ACC112 (cell line): Measurements from ENCODE around the gene CEL.
"Not testable (repeated sequence)": the region's sequence is repeated elsewhere in the genome, so short reads cannot be mapped to it uniquely, and the experiment has no call there.

ENCODE experiments used
- H2AFZ ChIP-seq: fragments of 200-600 bp; sonication (generic); one replicate; pipeline ENCODE4 v1.6.0; 2017; ENCODE audit warnings: antibody characterized with exemption, low read length; ENCODE audit not compliant: unreplicated experiment
- H3K27ac ChIP-seq: fragments of 200-600 bp; sonication (generic); 2 replicates; pipeline ENCODE4 v1.5.1; 2014; ENCODE audit warnings: low read depth, mild to moderate bottlenecking, antibody characterized with exemption, low read length, moderate library complexity
- H3K27me3 ChIP-seq: fragments of 200-600 bp; sonication (generic); 2 replicates; pipeline ENCODE4 v1.6.1; 2014; ENCODE audit warnings: mild to moderate bottlenecking, antibody characterized with exemption, low read length, moderate library complexity, mixed read lengths; ENCODE audit not compliant: insufficient read depth
- H3K36me3 ChIP-seq: fragments of 200-600 bp; sonication (generic); 2 replicates; pipeline ENCODE4 v1.6.1; 2016; ENCODE audit warnings: mild to moderate bottlenecking, antibody characterized with exemption, low read length, moderate library complexity, mixed read lengths; ENCODE audit not compliant: insufficient read depth
- H3K4me1 ChIP-seq: fragments of 200-600 bp; sonication (generic); one replicate; pipeline ENCODE4 v1.6.1; 2016; ENCODE audit warnings: low read length, mixed read lengths; ENCODE audit not compliant: insufficient read depth, unreplicated experiment, control insufficient read depth
- H3K4me3 ChIP-seq: fragments of 200-600 bp; sonication (generic); 2 replicates; pipeline ENCODE4 v1.5.1; 2014; ENCODE audit warnings: mild to moderate bottlenecking, low read depth, low read length
- H3K79me2 ChIP-seq: fragments of 200-600 bp; sonication (generic); one replicate; pipeline ENCODE4 v1.6.0; 2016; ENCODE audit warnings: low read length; ENCODE audit not compliant: control insufficient read depth, unreplicated experiment, insufficient read depth

The CEL gene

DNA sequence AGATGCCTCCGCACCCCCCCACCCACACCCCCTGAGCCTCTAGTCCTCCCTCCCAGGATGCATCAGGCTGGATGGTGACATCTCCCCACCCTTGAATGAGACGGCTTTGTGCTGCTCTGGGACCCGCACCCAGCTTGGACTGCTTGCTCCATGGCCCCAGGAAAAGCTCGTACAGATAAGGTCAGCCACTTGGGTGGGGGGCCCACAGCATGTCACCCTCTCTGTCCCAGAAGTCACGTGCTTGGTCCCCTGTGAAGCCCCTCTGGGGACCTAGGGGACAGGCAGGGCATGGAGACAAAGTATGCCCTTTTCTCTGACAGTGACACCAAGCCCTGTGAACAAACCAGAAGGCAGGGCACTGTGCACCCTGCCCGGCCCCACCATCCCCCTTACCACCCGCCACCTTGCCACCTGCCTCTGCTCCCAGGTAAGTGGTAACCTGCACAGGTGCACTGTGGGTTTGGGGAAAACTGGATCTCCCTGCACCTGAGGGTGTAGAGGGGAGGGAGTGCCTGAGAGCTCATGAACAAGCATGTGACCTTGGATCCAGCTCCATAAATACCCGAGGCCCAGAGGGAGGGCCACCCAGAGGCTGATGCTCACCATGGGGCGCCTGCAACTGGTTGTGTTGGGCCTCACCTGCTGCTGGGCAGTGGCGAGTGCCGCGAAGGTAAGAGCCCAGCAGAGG, 20.3 kb downstream of the CEL start:
- H3K27me3 ChIP-seq, H3K27ac ChIP-seq, H3K36me3 ChIP-seq, H2AFZ ChIP-seq, H3K4me1 ChIP-seq, H3K79me2 ChIP-seq, H3K4me3 ChIP-seq: not testable (repeated sequence)

GRCh38 chr9:133083688-133084087, 21.9 kb downstream of the CEL start:
- H3K79me2 ChIP-seq, H3K27ac ChIP-seq, H3K4me1 ChIP-seq, H3K36me3 ChIP-seq, H3K4me3 ChIP-seq, H2AFZ ChIP-seq, H3K27me3 ChIP-seq: not testable (repeated sequence)

- not testable (repeated sequence) for H3K4me3 ChIP-seq
Observed at GRCh38 chr9:133086212-133086860, 24.6 kb downstream of the CEL start.

DNA sequence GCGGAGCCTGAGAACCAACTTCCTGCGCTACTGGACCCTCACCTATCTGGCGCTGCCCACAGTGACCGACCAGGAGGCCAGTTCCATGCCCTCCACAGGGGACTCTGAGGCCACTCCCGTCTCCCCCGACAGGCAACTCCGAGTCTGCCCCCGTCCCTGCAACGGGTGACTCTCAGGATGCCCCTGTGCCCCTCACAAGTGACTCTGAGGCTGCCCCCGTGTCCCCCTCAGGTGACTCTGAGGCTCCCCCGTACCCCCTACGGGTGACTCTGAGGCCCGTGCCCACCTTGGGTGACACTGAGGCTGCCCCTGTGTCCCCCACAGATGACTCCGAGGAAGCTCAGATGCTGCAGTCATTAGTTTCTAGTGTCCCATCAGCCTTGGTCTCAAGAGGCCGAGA, 25.1 kb downstream of the CEL start:
- Histone ChIP-seq H3K79me2 (no peaks in the 10 kb centered on the region), H3K27me3 (no peaks in the 10 kb centered on the region), H3K4me1 (no peaks in the 10 kb centered on the region), H3K36me3 (no peaks in the 10 kb centered on the region), H3K27ac (no peak overlapping the region), H3K4me3 (no peak overlapping the region), H2AFZ (no peak overlapping the region)

More at GRCh38 chr9:133086212-133086860, 24.6 kb downstream of the CEL start:
- not testable (repeated sequence) for H3K79me2 ChIP-seq, H3K36me3 ChIP-seq, H3K4me1 ChIP-seq, H3K27ac ChIP-seq, H3K27me3 ChIP-seq, H2AFZ ChIP-seq

DNA sequence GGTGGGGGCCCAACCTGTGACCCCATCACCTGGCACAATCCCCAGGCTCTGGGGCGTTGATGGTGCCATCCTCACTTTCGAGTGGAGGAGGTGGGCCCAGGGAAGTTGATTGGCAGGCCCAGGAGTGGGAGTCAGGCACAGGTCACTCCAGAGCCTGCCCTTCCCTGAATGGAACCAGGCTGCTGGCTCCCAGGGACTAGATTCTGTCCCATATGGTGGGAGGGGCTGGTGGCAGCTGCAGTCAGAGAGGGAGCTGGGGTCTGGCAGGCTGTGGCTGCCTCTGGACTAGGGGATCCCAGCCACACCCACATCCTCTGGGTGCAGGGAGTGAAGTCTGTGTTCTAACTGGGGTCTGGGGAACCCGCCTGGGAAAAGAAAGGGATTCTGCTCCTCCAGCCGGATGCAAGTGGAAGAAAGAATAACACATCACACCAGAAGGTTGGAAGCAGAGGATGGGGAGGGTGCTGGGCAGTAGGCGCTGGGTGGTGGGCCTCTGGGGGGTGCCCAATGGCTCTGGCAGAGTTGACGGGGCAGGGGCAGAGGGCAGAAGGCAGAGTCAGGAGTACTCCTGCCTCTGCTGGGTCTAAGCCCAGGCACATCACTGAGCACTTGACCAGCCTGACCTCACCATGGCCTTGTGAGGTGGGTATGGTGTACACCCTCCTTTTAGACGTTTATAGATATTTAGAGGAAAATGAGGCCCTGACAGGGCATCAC, 25.8 kb downstream of the CEL start:
- H3K27ac ChIP-seq: no peak overlapping the region
- no peaks in the 10 kb centered on the region for H3K36me3 ChIP-seq
- no peaks in the 10 kb centered on the region for H3K79me2 ChIP-seq
- H3K4me1 ChIP-seq: no peaks in the 10 kb centered on the region
- H3K27me3 ChIP-seq: no peaks in the 10 kb centered on the region
- no peak overlapping the region for H2AFZ ChIP-seq
- no peak overlapping the region for H3K4me3 ChIP-seq

DNA sequence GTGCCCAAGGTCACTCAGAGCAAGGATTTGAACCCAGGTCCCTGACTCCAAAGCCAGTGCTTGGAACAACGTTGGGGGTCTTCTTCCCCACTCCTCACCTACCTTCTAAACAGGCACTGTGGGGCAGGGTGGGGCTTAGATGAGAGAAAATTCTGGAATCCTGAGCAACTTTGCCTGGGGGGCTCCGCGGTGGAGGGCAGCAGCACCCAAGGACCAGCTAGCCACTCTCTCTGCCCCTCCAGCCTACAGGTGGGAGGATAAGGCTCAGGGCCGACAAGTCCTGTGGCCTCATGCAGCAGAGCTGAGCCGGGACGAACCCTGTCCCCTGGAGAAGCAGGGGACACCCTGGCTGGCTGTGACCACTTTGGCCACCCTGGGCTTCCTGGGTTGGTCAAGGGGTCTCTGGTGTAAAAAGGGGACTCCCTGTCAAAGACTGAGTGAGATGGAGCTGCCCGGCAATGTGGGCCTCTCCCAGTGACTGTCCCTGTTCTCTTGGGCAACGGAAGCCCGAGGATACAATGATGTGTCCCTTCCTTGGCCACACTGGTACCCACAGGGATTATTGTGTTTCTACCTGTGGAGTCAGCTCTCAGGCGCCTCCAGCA, 26.5 kb downstream of the CEL start:
- H2AFZ ChIP-seq: no peak overlapping the region
- H3K27me3 ChIP-seq: no peaks in the 10 kb centered on the region
- H3K4me1 ChIP-seq: no peaks in the 10 kb centered on the region
- no peak overlapping the region for H3K4me3 ChIP-seq
- H3K27ac ChIP-seq: no peak overlapping the region
- no peaks in the 10 kb centered on the region for H3K36me3 ChIP-seq
- no peaks in the 10 kb centered on the region for H3K79me2 ChIP-seq

DNA sequence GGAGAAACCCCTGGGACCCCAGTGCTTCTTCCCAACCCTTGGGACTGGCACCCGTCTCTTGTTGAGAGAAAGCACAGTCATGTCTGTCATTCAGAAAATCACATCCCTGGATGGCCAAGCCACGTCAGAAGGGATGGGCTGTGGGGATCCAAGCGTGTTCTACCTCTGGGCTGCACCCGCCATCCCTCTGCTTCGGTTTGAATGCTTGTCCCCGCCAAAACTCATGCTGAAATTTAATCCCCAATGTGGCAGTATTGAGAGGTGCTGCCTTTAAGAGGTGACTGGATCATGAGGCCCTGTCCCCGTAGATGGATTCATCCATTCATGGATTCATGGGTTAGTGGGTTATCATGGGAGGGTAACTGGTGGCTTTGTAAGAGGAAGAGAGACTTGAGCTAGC, 27.0 kb downstream of the CEL start:
- H2AFZ ChIP-seq: no peak overlapping the region
- H3K36me3 ChIP-seq: no peaks in the 10 kb centered on the region
- H3K27ac ChIP-seq: no peak overlapping the region

DNA sequence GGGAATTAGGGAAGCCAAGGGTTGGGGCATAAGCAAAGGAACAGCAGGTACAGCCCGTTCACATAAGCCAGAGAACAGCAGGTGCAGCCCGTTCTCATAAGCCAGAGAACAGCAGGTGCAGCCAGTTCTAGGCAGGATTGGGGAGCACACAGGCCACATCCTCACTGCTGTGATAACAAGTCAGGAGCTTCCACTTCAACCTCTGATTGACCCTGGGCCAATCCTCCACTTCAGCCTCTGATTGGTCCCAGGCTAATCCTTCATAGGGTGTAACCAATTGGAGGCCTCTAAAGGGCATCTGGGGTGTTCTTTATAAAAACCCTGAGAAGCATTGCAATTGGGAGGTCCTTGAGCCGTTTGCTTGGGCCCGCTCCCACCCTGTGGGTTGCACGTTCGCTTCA, 27.5 kb downstream of the CEL start:
- Histone ChIP-seq H3K79me2 (no peaks in the 10 kb centered on the region), H3K36me3 (no peaks in the 10 kb centered on the region), H3K4me3 (no peak overlapping the region), H3K27ac (no peak overlapping the region), H3K27me3 (no peaks in the 10 kb centered on the region), H2AFZ (no peak overlapping the region), H3K4me1 (no peaks in the 10 kb centered on the region)

More for the DNA sequence above, 27.0 kb downstream of the CEL start:
- Histone ChIP-seq H3K27me3 (no peaks in the 10 kb centered on the region), H3K4me3 (no peak overlapping the region), H3K4me1 (no peaks in the 10 kb centered on the region), H3K79me2 (no peaks in the 10 kb centered on the region)

DNA sequence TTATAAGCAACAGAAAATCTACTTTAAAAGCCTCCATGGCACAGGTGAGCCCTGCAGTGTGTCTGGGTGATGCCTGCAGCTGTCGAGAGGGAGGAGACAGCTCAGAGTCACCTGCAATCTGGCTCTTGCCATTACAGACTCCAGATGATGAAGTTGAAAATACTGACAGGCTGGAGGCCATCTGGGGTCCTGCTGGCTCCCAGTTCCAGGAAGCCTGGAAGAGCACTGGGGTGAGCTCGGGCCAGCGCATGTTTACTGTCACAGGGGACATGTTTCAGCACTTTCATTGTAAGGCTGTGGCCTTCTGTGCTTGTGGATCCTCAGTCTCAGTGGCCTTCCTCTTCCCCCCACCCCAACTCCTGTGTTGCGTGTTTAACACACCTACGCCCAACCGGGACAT, 28.4 kb downstream of the CEL start:
- H3K4me3 ChIP-seq: no peak overlapping the region
- no peaks in the 10 kb centered on the region for H3K79me2 ChIP-seq
- H3K4me1 ChIP-seq: no peaks in the 10 kb centered on the region
- no peaks in the 10 kb centered on the region for H3K36me3 ChIP-seq
- no peaks in the 10 kb centered on the region for H3K27me3 ChIP-seq
- H2AFZ ChIP-seq: no peak overlapping the region
- no peak overlapping the region for H3K27ac ChIP-seq

DNA sequence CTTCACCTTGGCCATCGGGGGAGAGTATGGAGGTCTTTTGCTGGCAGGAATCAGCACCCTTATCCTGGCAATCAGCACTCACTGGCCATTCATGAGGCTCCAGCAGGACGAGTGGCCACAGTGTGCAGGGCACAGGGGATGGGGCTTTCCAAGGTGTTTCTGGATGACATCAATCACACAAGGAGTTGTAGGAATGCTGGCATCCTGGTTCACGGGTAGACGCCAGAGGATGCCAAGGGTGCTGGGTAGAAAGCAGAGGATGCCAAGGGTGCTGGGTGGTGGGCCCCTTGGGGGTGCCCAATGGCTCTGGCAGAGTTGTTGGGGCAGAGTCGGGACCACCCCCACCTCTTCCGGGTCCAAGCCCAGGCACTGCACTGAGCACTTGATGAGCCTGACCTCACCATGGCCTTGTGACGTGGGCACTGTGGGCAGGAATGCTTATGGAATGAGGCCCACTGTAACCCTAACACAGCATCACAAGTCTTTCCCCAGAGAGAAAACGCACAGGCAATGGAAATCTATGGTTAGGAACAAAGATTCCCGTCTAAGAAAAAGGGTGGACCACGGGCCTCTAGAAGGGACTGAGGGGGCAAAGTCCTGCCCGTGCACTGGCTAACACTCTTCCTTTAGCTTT, 29.1 kb downstream of the CEL start:
- H3K27me3 ChIP-seq: no peaks in the 10 kb centered on the region
- H3K79me2 ChIP-seq: no peaks in the 10 kb centered on the region
- H3K4me3 ChIP-seq: no peak overlapping the region
- H2AFZ ChIP-seq: no peak overlapping the region
- H3K27ac ChIP-seq: no peak overlapping the region
- no peaks in the 10 kb centered on the region for H3K4me1 ChIP-seq
- no peaks in the 10 kb centered on the region for H3K36me3 ChIP-seq
